SKM-1 treated with dmso at 0.1 percent for 144 hours (cell line): ENCODE data around the gene CTBP2.
"Not testable (repeated sequence)": the region's sequence is repeated elsewhere in the genome, so short reads cannot be mapped to it uniquely, and the experiment has no call there.

Source experiments
- DNase-seq: peaks from one replicate; lab custom pipeline; 2025; ENCODE audit not compliant: unreplicated experiment; lab: John Stamatoyannopoulos, UW

The CTBP2 gene

GRCh38 chr10:125067764-125068163 lies 92.6 kb downstream of the CTBP2 start:
- DNase-seq = no peak

GRCh38 chr10:125066764-125067450 lies 93.5 kb downstream of the CTBP2 start:
- DNase-seq = no peak

DNA sequence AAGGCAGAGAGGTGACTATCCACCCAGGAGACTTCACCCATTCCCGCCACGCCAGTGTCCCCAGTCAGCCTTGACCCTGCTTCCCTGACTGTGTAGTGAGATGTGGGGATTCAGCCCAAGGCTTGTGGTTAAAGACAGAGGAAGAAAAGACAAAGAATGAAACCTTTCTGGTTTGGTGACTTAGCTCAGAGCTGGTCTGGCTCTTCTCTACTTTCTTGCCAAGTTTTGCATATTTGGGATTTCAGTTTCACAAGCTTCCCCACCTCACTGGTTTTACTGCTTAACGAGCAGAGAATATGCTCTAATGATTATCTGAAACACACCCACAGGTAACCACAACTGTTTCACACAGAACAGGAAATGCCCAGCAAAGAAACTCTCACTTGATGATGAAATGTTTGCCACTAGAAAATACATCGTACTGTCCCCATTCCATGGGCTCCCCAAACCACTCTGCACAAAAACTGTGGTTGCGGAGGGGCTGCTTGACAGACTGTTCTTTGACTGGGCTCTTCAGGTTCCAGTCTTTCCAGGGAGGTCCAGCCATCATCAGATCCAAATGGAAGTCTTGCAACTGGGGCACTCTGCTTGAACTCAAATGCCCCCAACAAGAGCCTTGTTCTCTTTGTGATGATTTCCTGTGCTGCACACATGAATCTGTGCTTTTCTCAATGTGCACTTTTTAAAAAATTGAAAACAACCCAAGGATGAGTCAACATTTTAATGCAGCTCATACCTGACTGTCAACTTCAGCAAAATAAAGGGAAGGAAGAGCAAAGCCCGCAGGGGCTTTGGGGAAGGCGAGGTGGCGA lies 95.5 kb downstream of the CTBP2 start:
- DNase-seq = peak; percentile 63

GRCh38 chr10:125063256-125063925 lies 97.0 kb downstream of the CTBP2 start:
- no peak for DNase-seq

DNA sequence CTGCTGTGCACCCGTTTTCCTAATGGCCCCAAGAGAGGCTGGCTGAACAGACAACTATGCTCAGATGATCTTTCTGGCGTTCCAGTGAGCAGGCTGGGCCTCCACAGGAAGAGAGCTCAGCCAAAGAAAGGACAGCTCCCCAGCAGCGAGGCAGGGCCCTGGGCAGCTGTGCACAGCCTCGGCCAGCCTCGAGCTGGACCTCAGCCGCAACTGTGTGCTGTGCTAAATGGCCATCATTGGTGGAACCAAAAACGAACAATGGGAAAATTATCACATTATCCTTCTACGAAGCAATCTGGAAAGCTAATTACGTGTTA lies 97.5 kb downstream of the CTBP2 start:
- DNase-seq = no peak

DNA sequence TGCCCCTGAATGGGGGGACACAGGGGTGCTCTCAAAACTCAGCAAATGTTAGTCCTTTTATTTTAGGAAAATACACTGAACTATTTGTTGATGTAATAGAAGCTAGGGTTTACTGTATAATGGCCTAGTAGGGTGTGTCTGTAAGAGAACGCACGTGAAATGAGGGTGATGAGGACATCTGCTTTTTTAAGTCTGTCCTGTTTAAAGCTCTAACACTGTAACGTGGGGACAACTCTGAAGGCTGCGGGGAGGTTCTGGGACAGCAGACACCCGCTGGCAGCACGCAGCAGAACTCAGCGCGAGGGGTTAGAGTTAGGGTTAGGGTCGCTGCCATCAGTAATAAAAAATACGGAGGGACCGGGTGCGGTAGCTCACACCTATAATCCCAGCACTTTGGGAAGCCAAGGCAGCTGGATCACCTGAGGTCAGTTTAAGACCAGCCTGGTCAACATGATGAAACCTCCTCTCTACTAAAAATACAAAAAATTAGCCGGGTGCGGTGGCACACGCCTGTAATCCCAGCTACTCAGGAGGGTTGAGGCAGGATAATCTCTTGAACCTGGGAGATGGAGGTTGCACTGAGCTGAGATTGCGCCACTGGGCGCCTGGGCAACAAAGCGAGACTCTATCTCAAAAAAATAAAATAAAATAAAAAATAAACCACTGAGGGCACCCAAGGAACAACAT lies 98.0 kb downstream of the CTBP2 start:
- DNase-seq = no peak

DNA sequence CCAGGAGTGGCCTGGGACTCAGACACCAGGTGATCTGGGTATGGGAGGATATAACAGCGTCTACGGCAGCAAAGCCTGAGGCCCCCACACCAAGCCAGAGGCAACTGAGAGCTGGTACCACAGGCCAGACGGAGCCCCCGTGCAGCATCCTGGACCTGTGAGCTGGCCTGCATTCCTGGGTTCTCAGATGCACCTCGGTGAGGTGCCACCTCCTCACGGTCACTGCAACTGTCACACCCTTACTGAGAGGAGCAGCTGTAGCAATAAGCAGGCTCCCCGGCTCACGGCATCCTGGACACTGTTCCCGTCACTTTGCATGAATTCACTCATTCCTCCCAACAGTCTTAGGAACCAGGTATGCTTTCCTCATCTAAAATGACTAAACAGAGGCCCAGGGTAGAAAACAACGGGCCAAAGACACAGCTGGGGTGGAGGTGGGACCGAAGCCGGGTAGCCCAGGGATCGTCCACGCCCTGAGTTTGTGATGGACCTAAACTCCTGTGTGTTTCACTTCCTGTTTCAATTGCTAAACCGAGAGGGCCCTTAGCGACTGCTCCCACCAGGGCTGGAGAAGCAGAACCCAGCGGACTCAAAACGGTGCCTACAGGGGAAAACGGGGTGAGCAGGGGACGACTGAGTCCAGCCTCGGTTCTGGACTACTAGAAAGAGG lies 98.7 kb downstream of the CTBP2 start:
- peak; percentile 17 for DNase-seq

GRCh38 chr10:125060826-125061556 lies 99.4 kb downstream of the CTBP2 start:
- DNase-seq = no peak

DNA sequence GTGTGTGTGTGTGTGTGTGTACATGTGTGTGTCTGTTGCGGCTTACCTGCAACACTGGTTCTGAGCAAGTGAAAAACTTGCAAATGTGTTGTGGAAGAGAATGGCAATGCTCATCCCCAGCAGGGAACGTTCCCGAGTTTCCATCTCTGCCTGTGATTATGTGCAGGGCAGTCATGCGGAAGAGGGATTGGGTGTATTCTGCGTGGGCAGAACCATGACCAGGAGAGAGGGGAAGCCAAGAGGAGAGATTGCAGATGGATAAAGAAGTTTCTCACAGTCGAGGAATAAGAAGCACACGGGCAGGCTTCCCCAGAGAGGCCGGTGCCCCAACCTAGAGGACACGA lies 99.9 kb downstream of the CTBP2 start:
- DNase-seq = no peak

DNA sequence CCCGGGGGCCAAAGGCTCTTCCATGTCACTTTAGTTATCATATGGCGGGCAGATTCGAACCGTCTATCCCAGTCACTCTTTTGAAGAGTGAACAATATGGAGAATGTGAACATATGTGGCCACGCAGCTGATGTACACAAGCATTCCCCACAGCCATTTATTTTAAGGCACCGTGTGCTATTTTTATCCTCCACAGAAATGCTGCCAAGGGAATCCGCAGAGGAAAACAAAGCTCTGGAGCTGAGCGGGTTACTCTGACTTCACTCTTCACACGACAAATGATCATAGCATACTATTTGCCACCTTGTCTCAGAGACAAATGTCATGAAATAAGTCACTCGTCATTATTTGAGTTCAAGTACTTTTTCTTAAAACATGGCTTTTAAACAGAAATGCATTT lies 100.3 kb downstream of the CTBP2 start:
- DNase-seq = no peak

GRCh38 chr10:125059348-125059747 lies 101.0 kb downstream of the CTBP2 start:
- not testable (repeated sequence) for DNase-seq

DNA sequence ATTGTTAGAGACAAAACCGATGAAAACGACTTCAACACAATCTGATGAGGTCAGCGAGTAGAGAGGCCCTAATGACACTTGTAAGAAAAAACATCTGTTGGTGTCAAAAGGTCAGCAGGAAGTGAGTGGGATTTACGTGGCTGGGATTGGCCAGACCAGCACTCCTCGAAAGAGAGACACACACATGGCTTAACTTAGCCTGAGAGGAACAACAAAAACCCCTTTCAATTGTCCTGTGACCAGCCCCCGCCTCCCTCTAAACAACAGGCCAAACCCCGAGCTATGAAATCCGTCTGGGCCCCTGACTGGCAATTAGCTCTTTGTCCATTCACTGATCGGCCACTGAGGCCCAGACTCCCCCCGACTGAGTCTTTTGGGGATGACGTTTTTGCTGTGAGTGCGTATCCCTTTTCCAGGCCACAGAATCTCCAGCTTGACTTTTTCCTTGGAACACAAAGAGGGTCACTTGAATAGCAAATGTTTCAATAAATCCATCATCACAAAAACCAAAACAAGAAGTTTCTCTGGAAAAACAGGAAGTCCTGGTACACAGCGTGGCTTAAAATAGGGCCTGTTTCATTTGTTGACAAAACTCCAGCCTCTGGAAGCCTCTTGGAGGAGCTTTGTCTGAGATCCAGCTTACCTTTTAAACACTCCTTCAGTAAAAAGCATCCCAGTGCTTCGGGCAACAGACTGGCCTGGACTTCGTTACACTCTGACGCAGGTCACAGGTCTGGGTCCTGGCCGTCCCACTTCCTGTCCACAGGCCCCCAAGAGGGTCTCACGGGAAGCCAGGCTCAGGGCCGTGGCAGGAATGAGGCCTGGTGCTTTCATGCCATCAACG lies 103.0 kb downstream of the CTBP2 start:
- DNase-seq = peak; percentile 49

GRCh38 chr10:125056161-125057132 lies 103.9 kb downstream of the CTBP2 start:
- no peak for DNase-seq

DNA sequence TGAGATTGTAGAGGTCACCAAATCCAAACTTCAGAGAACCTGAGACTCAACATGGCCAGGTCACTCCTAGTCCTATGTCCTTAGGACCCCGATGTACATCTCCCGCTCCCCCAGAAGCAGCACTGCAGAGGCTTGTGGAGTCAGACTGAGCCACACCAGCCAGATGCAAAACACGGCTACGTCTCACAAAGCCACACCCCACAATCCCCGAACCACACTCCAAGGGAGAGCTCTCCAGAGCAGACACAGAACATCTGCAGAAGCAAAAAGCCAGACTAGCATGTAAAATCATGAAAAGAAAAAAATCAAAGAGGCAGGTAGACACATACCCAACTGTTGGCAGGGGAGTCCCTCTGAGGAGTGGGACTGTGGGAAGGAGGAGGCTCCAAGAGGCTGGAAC lies 104.9 kb downstream of the CTBP2 start:
- no peak for DNase-seq

DNA sequence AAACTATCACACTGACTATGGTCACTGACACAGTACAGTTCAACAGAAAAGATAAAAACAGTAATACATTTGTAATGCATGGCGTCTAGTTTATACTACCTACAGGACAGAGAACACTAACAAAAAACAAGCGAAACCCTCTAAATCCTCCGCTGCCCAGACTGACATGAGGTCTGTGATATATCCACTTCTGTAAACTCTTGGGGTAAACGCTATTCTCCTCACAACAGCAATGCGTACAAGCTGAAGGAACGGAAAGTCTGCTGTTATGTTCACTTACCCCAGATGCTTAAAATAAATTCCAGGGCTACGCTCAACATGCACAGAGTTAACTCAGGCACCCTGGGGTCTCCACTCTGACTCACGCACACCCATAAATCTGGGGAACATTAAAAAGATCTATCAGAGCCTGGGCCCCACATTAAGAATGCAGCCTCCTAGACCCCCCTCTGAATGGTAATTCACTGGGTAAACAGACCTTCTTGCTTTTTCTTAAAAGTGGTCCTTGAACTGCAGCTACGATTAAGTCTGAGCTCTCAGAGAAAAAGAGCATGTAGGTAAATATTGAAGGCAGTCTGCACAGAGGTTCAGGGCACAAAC lies 105.6 kb downstream of the CTBP2 start:
- DNase-seq = no peak

DNA sequence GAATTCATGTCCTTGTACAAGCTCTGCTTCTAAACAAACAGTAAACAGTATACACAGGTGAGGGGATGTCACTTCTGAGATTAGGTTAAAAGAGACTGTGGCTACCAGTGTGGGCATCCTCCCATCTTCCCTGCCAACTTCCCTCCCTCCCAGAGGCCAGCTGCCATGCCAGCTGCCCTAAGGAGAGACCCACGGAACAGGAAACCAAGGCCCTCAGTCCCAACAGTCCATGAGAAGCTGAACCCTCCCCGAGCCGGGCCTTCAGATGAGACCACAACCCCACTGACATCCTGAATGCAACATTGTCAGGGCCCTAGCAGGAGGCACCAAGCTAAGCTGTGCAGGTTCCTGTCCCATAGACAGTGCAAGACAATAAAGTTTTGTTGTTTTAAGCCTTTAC lies 106.1 kb downstream of the CTBP2 start:
- DNase-seq = no peak

DNA sequence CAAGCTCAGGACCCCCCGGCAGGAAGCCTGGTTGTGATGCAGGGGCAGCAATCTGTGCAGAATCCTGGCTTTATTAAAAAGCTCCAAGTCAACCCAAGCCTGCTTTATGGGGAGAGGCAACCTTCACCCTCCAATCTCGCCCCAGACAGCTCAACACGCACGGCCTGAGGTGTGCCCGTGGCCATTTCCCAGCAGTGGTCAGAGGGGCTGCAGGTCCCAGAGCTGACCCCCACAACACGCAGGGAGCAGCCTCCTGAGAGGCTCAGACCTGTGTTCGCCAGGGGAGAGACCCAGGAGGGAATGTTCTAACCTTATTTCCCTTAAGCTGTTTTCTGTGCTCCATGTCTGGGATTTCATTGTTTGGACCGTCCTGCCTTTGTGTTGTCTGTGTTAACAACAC lies 108.2 kb downstream of the CTBP2 start:
- DNase-seq = no peak

DNA sequence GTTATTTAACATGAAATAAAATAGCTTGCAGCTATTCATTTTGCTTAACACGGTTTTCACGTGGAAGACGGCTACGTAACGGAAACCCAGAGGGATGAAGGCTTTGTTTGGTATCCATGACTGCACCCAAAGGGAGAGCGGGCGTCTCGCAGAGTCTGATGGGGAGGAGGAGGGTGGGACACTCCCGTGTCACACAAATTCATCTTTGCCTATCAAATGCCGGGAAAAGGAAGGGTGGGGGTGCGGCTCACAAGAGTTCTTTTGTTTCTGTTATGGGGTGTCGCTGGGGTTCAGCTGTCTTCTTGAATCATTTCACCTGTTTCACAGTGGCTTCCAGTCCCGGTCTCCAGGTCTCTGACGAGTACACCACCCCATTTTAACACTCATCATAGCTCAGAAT lies 110.0 kb downstream of the CTBP2 start:
- no peak for DNase-seq
